ENCODE measurements around the gene NECTIN2. TPM values are rescaled to one million over a fixed set of nuclear protein-coding genes. Genes with fewer than 3 reads are reported as not detected.

NECTIN2 gene
- total RNA-seq, 1 experiment from 2014 or later, result 176 TPM

DNA sequence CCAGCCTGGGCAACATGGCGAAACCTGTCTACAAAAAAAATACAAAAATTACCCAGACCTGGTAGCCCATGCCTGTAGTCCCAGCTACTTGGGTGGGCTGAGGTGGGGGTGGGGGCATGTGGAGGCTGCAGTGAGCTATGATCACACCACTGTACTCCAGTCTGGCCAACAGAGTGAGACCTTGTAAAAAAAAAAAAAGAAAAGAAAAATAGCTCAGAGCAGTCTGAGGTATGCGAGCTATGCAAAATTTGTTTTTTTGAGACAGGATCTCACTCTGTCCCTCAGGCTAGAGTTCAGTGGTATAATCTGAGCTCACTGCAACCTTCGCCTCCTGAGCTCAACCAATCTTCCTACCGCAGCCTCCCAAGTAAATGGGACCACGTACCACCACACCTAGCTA is 37.8 kb downstream of the NECTIN2 start:
- Histone ChIP-seq H3K4me2 (ENCODE audit: insufficient read depth, insufficient read length, low read length) (no peak overlapping the region), H3K9me3 (ENCODE audit: control insufficient read depth, low read depth, low read length) (no peaks in the 10 kb centered on the region), H3K9ac (ENCODE audit: extremely low read depth, insufficient read length, low read length) (no peak overlapping the region), H2BK5ac (ENCODE audit: insufficient read length, low read length) (no peak overlapping the region), H4K5ac (ENCODE audit: insufficient read length, low read depth, low read length) (no peak overlapping the region), H2AK5ac (ENCODE audit: insufficient read length, low read length) (no peak overlapping the region), H3K27ac (ENCODE audit: insufficient read length, low read depth, low read length) (no peak overlapping the region), H3K14ac (ENCODE audit: insufficient read depth, low read length) (no peak overlapping the region), H4K8ac (replicated peaks; ENCODE audit: insufficient read length, low read depth, low read length) (no peak overlapping the region), H3K56ac (ENCODE audit: insufficient read length, low read depth, low read length) (no peak overlapping the region), H3K23ac (ENCODE audit: insufficient read length, low read depth, low read length) (no peak overlapping the region), H2BK120ac (ENCODE audit: low read depth, low read length, poor library complexity, severe bottlenecking) (no peak overlapping the region), H4K20me1 (ENCODE audit: control insufficient read depth, insufficient read depth, insufficient read length) (no peaks in the 10 kb centered on the region), H3T11ph (ENCODE audit: low read length) (no peak overlapping the region), H3K79me1 (ENCODE audit: insufficient read depth, low read depth, low read length, poor library complexity, severe bottlenecking) (no peaks in the 10 kb centered on the region), H2BK12ac (ENCODE audit: insufficient read length, low read depth, low read length) (no peak overlapping the region), H4K91ac (ENCODE audit: insufficient read length, low read depth, low read length) (no peak overlapping the region), H2BK20ac (ENCODE audit: low read depth, low read length, poor library complexity, severe bottlenecking) (no peak overlapping the region), H3K27me3 (ENCODE audit: insufficient read depth, low read length) (no peaks in the 10 kb centered on the region), H3K18ac (ENCODE audit: insufficient read length, low read depth, low read length) (no peak overlapping the region), H3K79me2 (ENCODE audit: insufficient read depth, low read length) (no peaks in the 10 kb centered on the region), H3K4ac (ENCODE audit: low read depth, low read length) (no peak overlapping the region), H3K4me1 (ENCODE audit: insufficient read depth, low read length) (no peaks in the 10 kb centered on the region), H2BK15ac (ENCODE audit: low read depth, low read length) (no peak overlapping the region), H3K23me2 (ENCODE audit: insufficient read length, low read depth, low read length, poor library complexity, severe bottlenecking) (no peaks in the 10 kb centered on the region), H2AFZ (ENCODE audit: low read length) (no peak overlapping the region)
- no peak for DNase-seq
- no peaks in the 10 kb centered on the region for H3K9me3 Mint-ChIP-seq
- H3K4me1 Mint-ChIP-seq, result peaks cover 13 to 30% of the 10 kb centered on the region in 2 experiments
- H3K27me3 Mint-ChIP-seq (ENCODE audit: low read depth), result no peaks in the 10 kb centered on the region; the same call in 1 of the 2 replicates
- peaks cover 22 to 62% (median 53%) of the 10 kb centered on the region in 3 experiments for H3K36me3 Mint-ChIP-seq (ENCODE audit: insufficient read depth in 1 of 3, low read depth in 3 of 3)
- no peak overlapping the region for H3K27ac Mint-ChIP-seq
- H3K4me3 Mint-ChIP-seq, result no peak overlapping the region
- TF ChIP-seq, protein P1, sequence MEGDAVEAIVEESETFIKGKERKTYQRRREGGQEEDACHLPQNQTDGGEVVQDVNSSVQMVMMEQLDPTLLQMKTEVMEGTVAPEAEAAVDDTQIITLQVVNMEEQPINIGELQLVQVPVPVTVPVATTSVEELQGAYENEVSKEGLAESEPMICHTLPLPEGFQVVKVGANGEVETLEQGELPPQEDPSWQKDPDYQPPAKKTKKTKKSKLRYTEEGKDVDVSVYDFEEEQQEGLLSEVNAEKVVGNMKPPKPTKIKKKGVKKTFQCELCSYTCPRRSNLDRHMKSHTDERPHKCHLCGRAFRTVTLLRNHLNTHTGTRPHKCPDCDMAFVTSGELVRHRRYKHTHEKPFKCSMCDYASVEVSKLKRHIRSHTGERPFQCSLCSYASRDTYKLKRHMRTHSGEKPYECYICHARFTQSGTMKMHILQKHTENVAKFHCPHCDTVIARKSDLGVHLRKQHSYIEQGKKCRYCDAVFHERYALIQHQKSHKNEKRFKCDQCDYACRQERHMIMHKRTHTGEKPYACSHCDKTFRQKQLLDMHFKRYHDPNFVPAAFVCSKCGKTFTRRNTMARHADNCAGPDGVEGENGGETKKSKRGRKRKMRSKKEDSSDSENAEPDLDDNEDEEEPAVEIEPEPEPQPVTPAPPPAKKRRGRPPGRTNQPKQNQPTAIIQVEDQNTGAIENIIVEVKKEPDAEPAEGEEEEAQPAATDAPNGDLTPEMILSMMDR (conservative IDR thresholded peaks at IDR 0.05), result no peak
- WGBS (ENCODE audit: extremely low coverage, insufficient read length, low lambda C conversion rate), result no CpG with 5 or more reads among the region's 5 CpGs

Data from H9 (cell line).